SKM-1 (cell line): Measurements from ENCODE around the gene ZDHHC11.
"Not testable (repeated sequence)": the region's sequence is repeated elsewhere in the genome, so short reads cannot be mapped to it uniquely, and the experiment has no call there.

ENCODE experiments used
- DNase-seq: peaks from one replicate; lab custom pipeline; 2025; ENCODE audit not compliant: unreplicated experiment; lab: John Stamatoyannopoulos, UW

ZDHHC11 gene

DNA sequence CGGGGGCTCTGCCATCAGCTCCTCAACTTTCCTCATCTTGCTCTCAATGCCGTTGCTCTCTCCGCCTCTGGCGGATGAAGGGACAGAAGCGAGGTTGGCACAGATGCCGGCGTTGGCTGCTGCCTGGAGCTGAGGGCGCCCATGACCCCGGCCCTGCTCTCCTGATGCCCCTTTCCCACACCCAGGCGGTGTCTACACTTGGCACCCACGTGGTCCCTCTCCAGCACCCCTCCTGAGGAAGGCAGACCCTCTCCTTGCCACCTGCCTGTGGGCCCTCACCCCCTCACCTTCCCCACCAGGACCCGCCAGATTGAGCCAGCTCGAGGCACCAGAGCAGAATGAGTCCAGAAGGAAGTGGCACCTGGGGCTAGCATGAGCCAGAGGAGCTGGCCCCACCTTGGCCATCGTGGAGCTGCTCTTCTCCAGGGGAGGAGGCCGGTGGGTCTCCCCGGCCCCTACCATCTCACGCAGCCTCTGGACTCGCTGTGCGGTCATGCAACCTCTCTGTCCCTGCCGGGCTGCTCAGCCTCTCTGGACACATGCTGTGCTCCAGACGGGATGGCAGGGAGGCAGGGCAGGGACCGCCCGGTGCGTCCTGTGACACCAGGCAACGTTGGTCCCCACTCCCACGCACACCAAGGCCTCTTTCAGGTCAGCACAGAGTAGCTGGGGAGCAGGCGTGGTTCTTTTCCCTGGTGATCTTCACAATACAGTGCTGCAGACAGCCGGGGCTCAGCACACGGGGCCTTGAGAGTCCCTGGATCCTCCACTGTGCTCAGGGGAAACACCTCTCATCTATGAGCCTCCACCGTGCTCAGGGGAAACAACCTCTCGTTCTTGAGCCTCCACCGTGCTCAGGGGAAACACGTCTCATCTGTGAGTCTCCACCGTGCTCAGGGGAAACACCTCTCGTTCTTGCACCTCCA, 4.8 kb downstream of the ZDHHC11 start:
- not testable (repeated sequence) for DNase-seq

GRCh38 chr5:845031-845675, 5.6 kb downstream of the ZDHHC11 start:
- DNase-seq = not testable (repeated sequence)

GRCh38 chr5:844426-844825, 6.4 kb downstream of the ZDHHC11 start:
- DNase-seq = not testable (repeated sequence)

- DNase-seq = not testable (repeated sequence)
These were observed 6.9 kb downstream of the ZDHHC11 start for GRCh38 chr5:843926-844325.

GRCh38 chr5:843371-843770, 7.4 kb downstream of the ZDHHC11 start:
- not testable (repeated sequence) for DNase-seq

GRCh38 chr5:842402-843221, 8.2 kb downstream of the ZDHHC11 start:
- not testable (repeated sequence) for DNase-seq

- DNase-seq = not testable (repeated sequence)
These were observed 9.0 kb downstream of the ZDHHC11 start for GRCh38 chr5:841531-842401.

GRCh38 chr5:840974-841435, 9.8 kb downstream of the ZDHHC11 start:
- not testable (repeated sequence) for DNase-seq

GRCh38 chr5:840118-840973, 10.4 kb downstream of the ZDHHC11 start:
- not testable (repeated sequence) for DNase-seq

- not testable (repeated sequence) for DNase-seq
These were observed 12.3 kb downstream of the ZDHHC11 start for GRCh38 chr5:838431-838851.

DNA sequence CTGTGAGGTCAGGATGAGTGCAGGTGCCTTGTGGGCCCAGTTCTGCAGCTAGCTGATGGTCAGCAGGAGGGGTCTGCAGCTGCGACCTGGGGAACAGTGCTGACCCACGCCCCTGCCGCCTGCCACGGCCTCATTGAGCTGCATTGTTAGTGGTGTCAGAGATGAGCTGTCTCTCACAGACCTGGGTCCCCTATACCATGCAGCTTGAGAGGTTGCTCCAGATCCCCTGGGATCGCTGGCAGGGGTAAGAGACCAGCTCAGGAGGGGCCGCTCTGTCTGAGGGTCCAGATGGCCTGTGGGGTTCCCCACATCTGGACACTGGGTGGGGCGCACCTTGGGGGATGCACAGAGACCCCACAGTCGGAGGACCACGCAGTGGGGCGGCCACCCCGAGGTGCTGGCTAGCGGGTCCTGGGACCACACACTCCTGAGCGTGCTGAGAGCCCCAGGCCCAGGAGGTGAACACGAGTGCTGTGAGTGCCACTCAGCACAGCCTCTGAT, 13.1 kb downstream of the ZDHHC11 start:
- not testable (repeated sequence) for DNase-seq

DNA sequence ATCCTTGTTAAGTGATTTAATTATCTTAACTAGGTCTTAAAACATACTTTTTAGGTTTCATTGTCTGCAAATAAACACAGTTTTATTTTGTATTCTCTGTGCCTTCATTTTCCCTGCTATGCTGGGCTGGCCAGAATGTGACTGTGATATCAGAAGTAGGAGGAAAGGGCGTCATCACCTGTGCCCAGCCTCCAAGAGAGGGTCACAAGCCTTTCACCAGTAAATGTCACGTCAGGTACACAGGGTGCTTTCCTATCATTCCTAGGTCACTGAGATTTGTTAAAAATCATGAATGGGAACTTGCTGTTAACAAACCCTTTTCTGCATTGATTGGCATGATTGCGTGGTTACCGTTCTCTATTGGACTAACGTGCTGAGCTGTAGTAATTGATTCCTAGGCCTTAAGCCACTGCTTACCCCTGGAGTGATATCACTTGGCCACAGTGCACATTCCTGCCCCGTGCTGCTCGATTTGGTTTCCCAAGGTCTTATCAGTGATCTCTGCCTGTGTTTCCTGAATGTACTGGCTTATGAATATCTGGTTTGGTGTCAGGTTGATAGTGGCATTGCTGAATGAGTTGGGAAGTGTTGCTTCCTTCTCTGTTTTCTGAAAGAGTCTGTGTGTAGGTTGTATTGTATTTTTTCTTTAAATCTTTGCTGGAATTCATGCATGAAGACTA, 14.7 kb downstream of the ZDHHC11 start:
- DNase-seq = not testable (repeated sequence)

- DNase-seq = not testable (repeated sequence)
These were observed 16.8 kb downstream of the ZDHHC11 start for GRCh38 chr5:834013-834412.

DNA sequence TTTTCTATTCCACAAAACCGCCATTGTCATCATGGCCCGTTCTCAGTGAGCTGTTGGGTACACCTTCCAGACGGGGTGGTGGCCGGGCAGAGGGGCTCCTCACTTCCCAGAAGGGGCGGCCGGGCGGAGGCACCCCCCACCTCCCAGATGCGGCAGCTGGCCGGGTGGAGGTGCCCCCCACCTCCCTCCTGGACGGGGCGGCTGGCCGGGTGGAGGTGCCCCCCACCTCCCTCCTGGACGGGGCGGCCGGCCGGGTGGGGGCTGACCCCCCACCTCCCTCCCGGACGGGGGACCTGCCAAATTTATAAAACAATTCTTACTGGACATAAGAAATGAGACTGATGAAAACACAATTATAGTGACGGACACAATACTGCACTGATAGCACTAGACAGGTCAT, 22.6 kb downstream of the ZDHHC11 start:
- DNase-seq = not testable (repeated sequence)

- DNase-seq = not testable (repeated sequence)
These were observed 25.2 kb downstream of the ZDHHC11 start for GRCh38 chr5:825544-825943.

DNA sequence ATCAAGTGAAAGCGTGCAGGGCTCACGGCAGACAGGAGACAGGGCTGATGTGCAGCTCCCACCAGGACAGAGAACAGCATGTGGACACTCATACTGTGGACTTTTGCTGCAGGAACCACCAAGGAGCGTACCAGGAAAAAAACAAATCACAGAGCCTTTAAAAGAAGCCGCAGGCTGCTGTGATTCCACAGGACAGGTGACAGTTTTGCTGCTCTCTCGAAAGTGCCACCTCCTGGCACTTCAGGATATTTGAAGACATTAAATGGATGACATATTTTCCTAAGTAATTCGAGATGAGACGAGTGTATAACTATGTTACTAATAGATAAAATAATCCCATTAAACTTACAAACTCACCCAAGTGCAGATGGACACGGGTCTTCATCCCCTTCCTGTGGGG, 29.3 kb downstream of the ZDHHC11 start:
- DNase-seq = no peak

- DNase-seq = no peak
These were observed 30.5 kb downstream of the ZDHHC11 start for GRCh38 chr5:820245-820644.

GRCh38 chr5:819078-819477, 31.7 kb downstream of the ZDHHC11 start:
- DNase-seq = no peak
